Activated CD4-positive, alpha-beta T cell treated with anti-CD3 and anti-CD28 coated beads, Interleukin-2, amount 10 ng/mL, durations not matched to agents 7 days and 5 days (primary cell): Measurements from ENCODE around the gene KCNC1. TPM values are rescaled to one million over a fixed set of nuclear protein-coding genes. Genes with fewer than 3 reads are reported as not detected.

Experiments used
- CTCF ChIA-PET: fragments of 350-600 bp; sonication (Branson Sonifier 250); formaldehyde crosslinking; loops from one replicate; lab custom pipeline; 2021; ENCODE audit warnings: antibody characterized with exemption; lab: Charles Lee
- POLR2A ChIA-PET: fragments of 350-600 bp; sonication (Branson Sonifier 250); formaldehyde crosslinking; loops from one replicate; lab custom pipeline; 2021; ENCODE audit warnings: antibody characterized with exemption; lab: Charles Lee
- DNase-seq: peaks from one replicate; pipeline ENCODE4 v3.0.0-alpha.2; 2020
- H3K27ac Mint-ChIP-seq: one replicate; pipeline ENCODE4 v1.8.0; 2021; ENCODE audit warnings: mild to moderate bottlenecking, moderate library complexity, mixed read lengths
- H3K27me3 Mint-ChIP-seq: one replicate; pipeline ENCODE4 v1.8.0; 2021; ENCODE audit warnings: mixed read lengths
- H3K36me3 Mint-ChIP-seq: one replicate; pipeline ENCODE4 v1.8.0; 2021; ENCODE audit warnings: low read depth, mixed read lengths
- H3K4me1 Mint-ChIP-seq: one replicate; pipeline ENCODE4 v1.8.0; 2021; ENCODE audit warnings: mixed read lengths
- H3K4me3 Mint-ChIP-seq: one replicate; pipeline ENCODE4 v1.8.0; 2021; ENCODE audit warnings: mild to moderate bottlenecking, moderate library complexity, mixed read lengths
- H3K9me3 Mint-ChIP-seq: one replicate; pipeline ENCODE4 v1.8.0; 2021; ENCODE audit warnings: mixed read lengths
- total RNA-seq, 2 experiments: library from RNA; stranded (reverse); gene quantifications; one replicate each; pipeline ENCODE4 v1.2.3, GENCODE V29; 2021

KCNC1 gene
- total RNA-seq, 2 experiments from 2014 or later: not detected

DNA sequence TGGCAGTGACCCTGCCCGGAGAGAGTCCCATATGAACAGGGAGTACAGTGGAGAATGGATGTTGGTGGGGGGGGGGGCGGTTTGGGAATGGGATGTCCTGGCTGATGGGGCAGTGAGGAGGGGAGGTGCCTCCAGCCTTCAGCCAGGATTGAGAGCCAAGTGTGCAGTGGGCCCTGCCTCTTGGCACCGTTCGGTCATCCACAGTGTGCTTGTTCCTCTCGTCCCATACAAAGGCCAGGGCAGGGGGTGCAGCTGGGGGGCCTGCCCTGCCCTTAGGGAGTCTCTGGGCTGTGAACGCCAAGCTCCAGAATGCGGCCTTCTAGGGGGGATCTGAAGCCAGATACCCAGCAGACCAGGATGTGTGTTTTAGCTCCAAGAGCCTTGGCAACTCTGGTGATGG lies 34.0 kb downstream of the KCNC1 start:
- Mint-ChIP-seq H3K9me3 (no peaks in the 10 kb centered on the region), H3K4me3 (no peak overlapping the region), H3K36me3 (no peaks in the 10 kb centered on the region), H3K4me1 (no peaks in the 10 kb centered on the region), H3K27me3 (no peaks in the 10 kb centered on the region), H3K27ac (no peak overlapping the region)
- ChIA-PET CTCF (interaction anchor here (1.7 kb wide), 1 partner anchor 9 kb away, joined by 6 read pairs; no protein-coding TSS in a partner anchor), POLR2A (no interaction called here)
- no peak for DNase-seq

GRCh38 chr11:17769218-17769617 lies 34.6 kb downstream of the KCNC1 start:
- no peaks in the 10 kb centered on the region for H3K9me3 Mint-ChIP-seq
- H3K4me3 Mint-ChIP-seq: no peak overlapping the region
- no peaks in the 10 kb centered on the region for H3K27me3 Mint-ChIP-seq
- no peak for DNase-seq
- H3K36me3 Mint-ChIP-seq: no peaks in the 10 kb centered on the region
- H3K27ac Mint-ChIP-seq: no peak overlapping the region
- no peaks in the 10 kb centered on the region for H3K4me1 Mint-ChIP-seq
- ChIA-PET CTCF (interaction anchor here (1.7 kb wide), 1 partner anchor 10 kb away, joined by 6 read pairs; no protein-coding TSS in a partner anchor), POLR2A (no interaction called here)

DNA sequence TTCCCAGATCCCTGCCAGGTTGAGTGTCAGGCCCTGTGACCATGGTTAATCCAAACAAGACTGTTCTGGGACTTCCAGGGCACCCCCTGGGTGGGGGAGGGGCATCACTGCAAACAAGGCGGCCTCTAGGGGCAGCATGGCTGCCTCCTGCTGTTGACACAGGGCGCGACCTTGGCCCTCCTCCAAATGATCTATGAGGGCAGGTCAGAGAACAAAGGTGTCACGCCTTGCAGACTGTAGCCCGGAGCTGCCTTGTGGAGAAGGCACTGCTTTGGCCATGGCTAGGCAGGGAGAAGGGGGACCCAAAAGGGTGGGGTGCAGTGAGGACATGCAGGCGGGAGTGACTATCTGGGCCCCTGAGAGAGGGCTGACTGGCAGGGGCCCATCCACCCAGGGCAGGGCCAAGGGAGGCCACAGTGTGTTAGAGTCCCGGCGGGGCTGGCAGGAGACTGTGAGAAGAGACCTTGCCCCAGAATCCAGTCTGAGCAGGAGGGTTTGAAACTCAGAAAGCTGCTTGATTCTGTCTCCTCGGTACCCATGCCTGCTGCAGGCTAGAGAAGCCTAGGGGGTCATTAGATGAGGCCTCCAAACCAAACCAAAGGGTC lies 35.6 kb downstream of the KCNC1 start:
- Mint-ChIP-seq H3K4me1 (no peaks in the 10 kb centered on the region), H3K36me3 (no peaks in the 10 kb centered on the region), H3K27ac (no peak overlapping the region), H3K27me3 (no peaks in the 10 kb centered on the region), H3K9me3 (no peaks in the 10 kb centered on the region), H3K4me3 (no peak overlapping the region)
- no peak for DNase-seq
- ChIA-PET POLR2A (no interaction called here), CTCF (interaction anchor here (0.6 to 1.0 kb wide), 2 partner anchors 24 to 79 kb away, joined by 3 read pairs; no protein-coding TSS in a partner anchor)

DNA sequence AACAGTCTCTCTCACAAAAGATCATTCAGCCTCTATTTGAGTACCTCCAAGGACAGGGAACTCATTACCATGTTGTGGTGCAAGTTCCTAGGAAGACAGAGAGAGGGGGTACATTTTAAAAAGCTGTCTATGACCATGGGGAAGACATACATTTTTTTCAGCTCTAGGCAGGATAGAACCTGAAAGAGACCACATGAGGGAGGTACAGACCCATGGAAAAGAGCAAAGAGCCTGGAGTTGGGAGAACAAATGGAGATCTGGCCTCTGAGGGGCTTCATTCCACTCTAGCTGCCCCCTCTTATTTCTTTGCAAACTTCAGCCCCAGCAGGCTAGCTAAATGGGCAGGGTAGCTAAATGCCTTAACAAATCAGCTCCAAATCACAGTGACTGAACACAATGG lies 36.3 kb downstream of the KCNC1 start:
- no peak for DNase-seq
- Mint-ChIP-seq H3K4me1 (no peaks in the 10 kb centered on the region), H3K4me3 (no peak overlapping the region), H3K9me3 (no peaks in the 10 kb centered on the region), H3K27ac (no peak overlapping the region), H3K27me3 (no peaks in the 10 kb centered on the region), H3K36me3 (no peaks in the 10 kb centered on the region)
- POLR2A ChIA-PET: no interaction called here
- CTCF ChIA-PET: interaction anchor here (0.6 to 0.8 kb wide), 2 partner anchors 80 to 199 kb away, joined by 3 read pairs; no protein-coding TSS in a partner anchor

DNA sequence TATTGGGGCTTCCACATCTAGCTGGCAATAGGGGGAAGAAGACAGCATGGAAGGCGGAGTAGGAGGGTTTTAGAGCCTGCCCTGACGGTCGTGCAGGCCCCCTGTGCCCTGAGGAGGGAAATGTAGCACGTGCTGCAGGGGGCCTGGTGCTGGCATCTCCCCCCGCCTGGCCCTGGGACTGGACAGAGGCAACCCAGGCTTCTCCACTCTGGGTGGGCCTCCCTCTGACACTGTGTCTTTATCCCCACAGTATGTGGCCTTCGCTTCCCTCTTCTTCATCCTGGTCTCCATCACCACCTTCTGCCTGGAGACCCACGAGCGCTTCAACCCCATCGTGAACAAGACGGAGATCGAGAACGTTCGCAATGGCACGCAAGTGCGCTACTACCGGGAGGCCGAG lies 36.8 kb downstream of the KCNC1 start:
- Mint-ChIP-seq H3K36me3 (no peaks in the 10 kb centered on the region), H3K4me1 (no peaks in the 10 kb centered on the region), H3K27me3 (no peaks in the 10 kb centered on the region), H3K27ac (no peak overlapping the region), H3K4me3 (no peak overlapping the region), H3K9me3 (no peaks in the 10 kb centered on the region)
- POLR2A ChIA-PET: no interaction called here
- no peak for DNase-seq
- CTCF ChIA-PET: interaction anchor here (0.8 kb wide), 1 partner anchor 198 kb away, joined by 3 read pairs; no protein-coding TSS in a partner anchor

DNA sequence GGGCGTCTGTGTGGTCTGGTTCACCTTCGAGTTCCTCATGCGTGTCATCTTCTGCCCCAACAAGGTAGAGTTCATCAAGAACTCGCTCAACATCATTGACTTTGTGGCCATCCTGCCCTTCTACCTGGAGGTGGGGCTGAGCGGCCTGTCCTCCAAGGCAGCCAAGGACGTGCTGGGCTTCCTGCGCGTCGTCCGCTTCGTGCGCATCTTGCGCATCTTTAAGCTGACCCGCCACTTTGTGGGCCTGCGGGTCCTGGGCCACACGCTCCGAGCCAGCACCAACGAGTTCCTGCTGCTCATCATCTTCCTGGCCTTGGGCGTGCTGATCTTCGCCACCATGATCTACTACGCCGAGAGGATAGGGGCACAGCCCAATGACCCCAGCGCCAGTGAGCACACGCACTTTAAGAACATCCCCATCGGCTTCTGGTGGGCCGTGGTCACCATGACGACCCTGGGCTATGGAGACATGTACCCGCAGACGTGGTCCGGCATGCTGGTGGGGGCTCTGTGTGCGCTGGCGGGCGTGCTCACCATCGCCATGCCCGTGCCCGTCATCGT lies 37.3 kb downstream of the KCNC1 start:
- ChIA-PET CTCF (no interaction called here), POLR2A (no interaction called here)
- H3K27ac Mint-ChIP-seq: no peak overlapping the region
- no peaks in the 10 kb centered on the region for H3K4me1 Mint-ChIP-seq
- no peaks in the 10 kb centered on the region for H3K9me3 Mint-ChIP-seq
- DNase-seq: no peak
- no peak overlapping the region for H3K4me3 Mint-ChIP-seq
- no peaks in the 10 kb centered on the region for H3K36me3 Mint-ChIP-seq
- no peaks in the 10 kb centered on the region for H3K27me3 Mint-ChIP-seq

DNA sequence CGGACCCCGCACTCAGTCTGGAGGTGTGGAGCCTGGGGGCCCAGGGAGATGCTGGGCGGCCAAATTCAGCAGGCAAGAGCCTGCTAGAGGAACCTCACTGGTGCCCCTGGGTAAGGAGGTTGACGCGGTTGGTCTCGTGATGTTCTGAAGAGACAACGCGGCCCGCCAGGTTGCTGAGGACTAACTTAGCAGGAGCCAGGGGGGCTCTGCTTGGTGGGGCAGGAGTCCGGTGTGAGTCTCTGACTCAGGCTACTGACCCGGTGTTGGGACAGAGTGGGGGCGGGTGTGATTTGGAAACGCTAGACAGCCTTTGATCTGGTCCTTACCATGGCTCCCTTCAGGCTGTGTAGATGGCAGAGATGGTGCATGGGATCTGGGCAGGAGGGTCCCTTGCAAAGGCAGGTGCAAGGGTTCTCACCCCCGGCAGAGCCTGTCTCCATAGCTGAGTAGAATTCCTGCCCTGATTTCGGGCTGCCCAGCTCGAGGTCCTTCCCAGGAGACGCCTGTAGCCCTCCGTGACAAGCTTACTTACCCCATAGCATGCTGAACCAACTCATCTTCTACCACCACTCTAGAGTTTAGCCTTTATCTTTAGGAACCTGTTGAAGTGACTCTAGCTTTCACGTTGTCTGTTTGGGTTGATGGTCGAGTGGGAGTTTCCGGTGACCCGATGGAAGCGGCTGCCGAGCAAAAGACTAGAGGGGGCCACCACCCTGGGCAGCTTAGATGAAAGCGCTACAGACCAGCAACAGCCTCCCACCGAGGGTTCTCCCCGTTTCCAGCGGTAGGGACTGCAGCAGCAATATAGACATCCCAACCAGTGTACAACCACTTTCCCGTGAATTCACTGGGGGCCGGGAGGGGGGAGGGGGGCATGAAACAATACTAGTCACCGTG lies 38.4 kb downstream of the KCNC1 start:
- Mint-ChIP-seq H3K4me1 (no peaks in the 10 kb centered on the region), H3K27ac (no peak overlapping the region), H3K4me3 (no peak overlapping the region), H3K27me3 (no peaks in the 10 kb centered on the region), H3K36me3 (no peaks in the 10 kb centered on the region), H3K9me3 (no peaks in the 10 kb centered on the region)
- ChIA-PET CTCF (no interaction called here), POLR2A (no interaction called here)
- no peak for DNase-seq

DNA sequence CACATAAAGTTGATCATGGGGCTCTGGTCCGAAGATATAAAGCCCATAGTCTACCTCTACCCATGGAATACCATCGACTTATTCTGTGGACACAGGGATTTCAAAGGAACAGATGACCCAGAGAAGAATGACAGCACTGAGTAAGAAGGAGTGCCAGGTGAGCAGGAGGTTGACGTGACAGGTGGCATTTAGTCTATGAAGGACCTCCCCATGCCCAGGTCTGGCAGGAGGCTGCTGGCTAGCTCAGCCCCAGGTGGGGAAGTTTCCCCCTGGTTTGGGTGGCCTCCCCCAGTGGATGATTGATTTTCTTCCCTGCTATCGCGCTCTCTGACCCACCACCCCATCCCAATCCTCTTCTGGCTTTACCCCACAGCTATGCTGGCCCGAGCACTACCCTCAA lies 39.1 kb downstream of the KCNC1 start:
- Mint-ChIP-seq H3K4me1 (no peaks in the 10 kb centered on the region), H3K36me3 (no peaks in the 10 kb centered on the region), H3K27me3 (no peaks in the 10 kb centered on the region), H3K9me3 (no peaks in the 10 kb centered on the region), H3K27ac (no peak overlapping the region), H3K4me3 (no peak overlapping the region)
- no peak for DNase-seq
- CTCF ChIA-PET: no interaction called here
- POLR2A ChIA-PET: no interaction called here

- Mint-ChIP-seq H3K9me3 (no peaks in the 10 kb centered on the region), H3K4me3 (no peak overlapping the region), H3K36me3 (no peaks in the 10 kb centered on the region), H3K27ac (no peak overlapping the region), H3K4me1 (no peaks in the 10 kb centered on the region), H3K27me3 (no peaks in the 10 kb centered on the region)
- CTCF ChIA-PET: interaction anchor here (0.7 to 1.0 kb wide), 2 partner anchors 15 to 123 kb away, joined by 3 read pairs; no protein-coding TSS in a partner anchor
- no peak for DNase-seq
- POLR2A ChIA-PET: no interaction called here
These were observed 39.9 kb downstream of the KCNC1 start for GRCh38 chr11:17774232-17775034.

DNA sequence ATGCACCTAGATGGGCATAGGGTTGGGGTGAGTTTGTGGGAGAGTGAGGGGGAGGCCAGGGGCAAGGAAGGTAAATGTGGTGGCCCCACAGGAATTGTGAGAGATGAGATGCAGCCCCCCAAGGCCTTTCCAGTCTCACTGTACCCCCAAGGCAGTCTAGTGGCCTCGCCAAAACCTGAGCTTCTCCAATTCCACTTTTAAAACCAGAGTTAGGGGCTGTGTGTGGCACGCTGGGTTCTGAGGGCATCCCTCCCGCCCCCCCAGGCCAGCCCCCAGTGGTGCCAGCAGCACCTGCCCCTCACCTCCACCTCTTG lies 40.4 kb downstream of the KCNC1 start:
- no peaks in the 10 kb centered on the region for H3K4me1 Mint-ChIP-seq
- no peak overlapping the region for H3K4me3 Mint-ChIP-seq
- no peak overlapping the region for H3K27ac Mint-ChIP-seq
- CTCF ChIA-PET: interaction anchor here (0.7 to 1.0 kb wide), 2 partner anchors 16 to 123 kb away, joined by 3 read pairs; no protein-coding TSS in a partner anchor
- POLR2A ChIA-PET: no interaction called here
- DNase-seq: no peak
- H3K9me3 Mint-ChIP-seq: no peaks in the 10 kb centered on the region
- no peaks in the 10 kb centered on the region for H3K27me3 Mint-ChIP-seq
- no peaks in the 10 kb centered on the region for H3K36me3 Mint-ChIP-seq

DNA sequence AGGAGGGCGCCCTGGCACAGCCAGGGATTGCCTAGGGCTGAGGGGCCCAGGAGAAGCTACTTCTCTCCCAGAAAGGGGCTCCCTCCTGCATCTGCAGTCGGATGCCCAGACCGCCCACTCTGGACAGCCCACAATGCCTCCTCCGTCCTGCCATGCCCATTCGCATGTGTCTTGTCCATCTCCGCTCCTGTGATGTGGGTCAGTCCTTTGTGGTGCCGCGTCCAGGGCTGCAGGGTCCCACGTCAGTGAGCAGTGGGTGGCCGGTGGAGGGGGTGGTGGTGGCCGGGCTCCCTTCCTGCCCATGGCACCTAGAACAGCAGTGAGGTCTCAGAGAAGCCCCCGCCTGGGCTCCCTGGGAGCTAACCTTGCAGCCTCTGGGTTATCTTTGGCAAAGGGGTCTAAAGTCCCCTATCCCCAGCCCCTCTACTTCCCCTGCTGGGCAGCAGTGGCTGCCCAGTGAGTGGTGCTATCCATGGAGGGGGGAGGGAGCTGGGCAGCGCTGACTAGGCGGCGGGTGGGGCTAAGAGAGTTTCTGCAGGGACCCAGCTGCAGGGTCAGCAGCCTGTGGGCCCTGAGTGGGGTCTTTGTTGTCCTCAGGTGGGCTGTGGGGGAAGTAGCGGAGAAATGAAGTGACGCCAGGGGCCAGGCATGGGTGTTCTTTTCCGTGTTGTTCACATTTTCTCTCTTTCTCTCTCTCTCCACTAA lies 41.1 kb downstream of the KCNC1 start:
- Mint-ChIP-seq H3K36me3 (no peaks in the 10 kb centered on the region), H3K27ac (no peak overlapping the region), H3K4me1 (no peaks in the 10 kb centered on the region), H3K27me3 (no peaks in the 10 kb centered on the region), H3K9me3 (no peaks in the 10 kb centered on the region), H3K4me3 (no peak overlapping the region)
- no peak for DNase-seq
- ChIA-PET CTCF (interaction anchor here (0.7 kb wide), 1 partner anchor 122 kb away, joined by 3 read pairs; no protein-coding TSS in a partner anchor), POLR2A (no interaction called here)

- H3K4me1 Mint-ChIP-seq: no peaks in the 10 kb centered on the region
- DNase-seq: no peak
- no peak overlapping the region for H3K27ac Mint-ChIP-seq
- CTCF ChIA-PET: no interaction called here
- no peaks in the 10 kb centered on the region for H3K36me3 Mint-ChIP-seq
- POLR2A ChIA-PET: no interaction called here
- no peak overlapping the region for H3K4me3 Mint-ChIP-seq
- no peaks in the 10 kb centered on the region for H3K9me3 Mint-ChIP-seq
- H3K27me3 Mint-ChIP-seq: no peaks in the 10 kb centered on the region
These were observed 41.8 kb downstream of the KCNC1 start for GRCh38 chr11:17776212-17776875.
